ENCODE measurements around the gene AGER.

DNA sequence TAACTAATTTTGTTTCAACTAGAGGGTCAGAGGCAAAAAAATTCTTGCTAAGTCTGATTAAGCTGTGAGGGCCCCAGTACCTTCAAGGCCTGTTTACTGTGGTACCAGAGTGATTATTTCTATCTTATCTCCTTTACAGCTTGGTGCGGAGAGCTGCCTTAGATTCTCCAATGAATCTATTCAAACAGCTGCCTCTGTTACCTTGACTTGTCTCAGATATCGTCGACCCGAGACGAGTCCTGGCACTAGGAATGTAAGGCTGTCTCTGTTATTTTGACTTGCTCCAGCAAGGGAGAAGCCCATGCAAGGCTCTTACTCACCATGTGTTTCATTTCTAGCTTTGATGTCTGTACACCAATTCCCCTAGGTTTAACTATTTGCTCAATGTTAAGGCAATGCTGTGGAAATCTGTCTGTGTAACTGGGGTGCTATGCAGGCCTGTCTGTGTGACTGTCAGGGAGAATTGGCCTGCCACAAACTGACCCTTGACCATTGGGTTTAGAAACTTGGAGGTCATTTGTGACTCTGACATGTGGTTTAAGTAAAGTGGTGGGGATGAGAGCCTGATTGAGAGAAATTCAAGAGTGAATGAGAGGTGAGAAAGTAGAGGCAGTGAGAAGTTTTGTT, 43.5 kb downstream of the AGER start:
- TF ChIP-seq, protein P1, sequence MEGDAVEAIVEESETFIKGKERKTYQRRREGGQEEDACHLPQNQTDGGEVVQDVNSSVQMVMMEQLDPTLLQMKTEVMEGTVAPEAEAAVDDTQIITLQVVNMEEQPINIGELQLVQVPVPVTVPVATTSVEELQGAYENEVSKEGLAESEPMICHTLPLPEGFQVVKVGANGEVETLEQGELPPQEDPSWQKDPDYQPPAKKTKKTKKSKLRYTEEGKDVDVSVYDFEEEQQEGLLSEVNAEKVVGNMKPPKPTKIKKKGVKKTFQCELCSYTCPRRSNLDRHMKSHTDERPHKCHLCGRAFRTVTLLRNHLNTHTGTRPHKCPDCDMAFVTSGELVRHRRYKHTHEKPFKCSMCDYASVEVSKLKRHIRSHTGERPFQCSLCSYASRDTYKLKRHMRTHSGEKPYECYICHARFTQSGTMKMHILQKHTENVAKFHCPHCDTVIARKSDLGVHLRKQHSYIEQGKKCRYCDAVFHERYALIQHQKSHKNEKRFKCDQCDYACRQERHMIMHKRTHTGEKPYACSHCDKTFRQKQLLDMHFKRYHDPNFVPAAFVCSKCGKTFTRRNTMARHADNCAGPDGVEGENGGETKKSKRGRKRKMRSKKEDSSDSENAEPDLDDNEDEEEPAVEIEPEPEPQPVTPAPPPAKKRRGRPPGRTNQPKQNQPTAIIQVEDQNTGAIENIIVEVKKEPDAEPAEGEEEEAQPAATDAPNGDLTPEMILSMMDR (conservative IDR thresholded peaks at IDR 0.05; ENCODE audit: low read depth, low read length): no peak
- TF ChIP-seq RAD21 (IDR thresholded peaks at IDR 0.05; ENCODE audit: low read length): no peak
- TF ChIP-seq CHD1 (IDR thresholded peaks at IDR 0.05; ENCODE audit: low read depth, low read length): no peak
- no peak for TF ChIP-seq NFE2L2 (IDR thresholded peaks at IDR 0.05; ENCODE audit: low read depth, low read length)
- TF ChIP-seq POLR2A (IDR thresholded peaks at IDR 0.05; ENCODE audit: low read depth, low read length): no peak
- TF ChIP-seq, protein P2, sequence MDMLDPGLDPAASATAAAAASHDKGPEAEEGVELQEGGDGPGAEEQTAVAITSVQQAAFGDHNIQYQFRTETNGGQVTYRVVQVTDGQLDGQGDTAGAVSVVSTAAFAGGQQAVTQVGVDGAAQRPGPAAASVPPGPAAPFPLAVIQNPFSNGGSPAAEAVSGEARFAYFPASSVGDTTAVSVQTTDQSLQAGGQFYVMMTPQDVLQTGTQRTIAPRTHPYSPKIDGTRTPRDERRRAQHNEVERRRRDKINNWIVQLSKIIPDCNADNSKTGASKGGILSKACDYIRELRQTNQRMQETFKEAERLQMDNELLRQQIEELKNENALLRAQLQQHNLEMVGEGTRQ (IDR thresholded peaks at IDR 0.05; ENCODE audit: low read depth, low read length): no peak
- TF ChIP-seq, protein P3, sequence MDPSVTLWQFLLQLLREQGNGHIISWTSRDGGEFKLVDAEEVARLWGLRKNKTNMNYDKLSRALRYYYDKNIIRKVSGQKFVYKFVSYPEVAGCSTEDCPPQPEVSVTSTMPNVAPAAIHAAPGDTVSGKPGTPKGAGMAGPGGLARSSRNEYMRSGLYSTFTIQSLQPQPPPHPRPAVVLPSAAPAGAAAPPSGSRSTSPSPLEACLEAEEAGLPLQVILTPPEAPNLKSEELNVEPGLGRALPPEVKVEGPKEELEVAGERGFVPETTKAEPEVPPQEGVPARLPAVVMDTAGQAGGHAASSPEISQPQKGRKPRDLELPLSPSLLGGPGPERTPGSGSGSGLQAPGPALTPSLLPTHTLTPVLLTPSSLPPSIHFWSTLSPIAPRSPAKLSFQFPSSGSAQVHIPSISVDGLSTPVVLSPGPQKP (IDR thresholded peaks at IDR 0.05; ENCODE audit: borderline replicate concordance, low read depth, low read length): no peak
- TF ChIP-seq MXI1 (IDR thresholded peaks at IDR 0.05; ENCODE audit: borderline replicate concordance, low read depth, low read length): no peak

Measured in IMR-90 (cell line).